Cardiac fibroblast (primary cell): ENCODE measurements around the gene NLRP1.

Experiments
- DNase-seq, 2 donors: peaks; one replicate each; pipeline versions ENCODE4 v3.0.0 to v3.0.0-alpha.2; 2010; ENCODE audit warnings: low read depth in 2 of 2
- H3K4me3 ChIP-seq, 2 donors: replicated peaks in 1 of 2; 1 replicate in 1 of 2; 2 replicates in 1 of 2; pipeline ENCODE4 v1.5.1; 2011; ENCODE audit warnings: low read depth in 2 of 2, low read length in 2 of 2, mild to moderate bottlenecking in 2 of 2, moderate library complexity in 1 of 2
- CTCF ChIP-seq: IDR thresholded peaks from one replicate; pipeline ENCODE4 v1.5.1; 2011; ENCODE audit warnings: low read depth, mild to moderate bottlenecking, low read length, inconsistent platforms

NLRP1 gene

GRCh38 chr17:5535436-5535835 lies 48.9 kb downstream of the NLRP1 start:
- no peak for DNase-seq
- no peak for TF ChIP-seq CTCF
- no peak overlapping the region for H3K4me3 ChIP-seq

- no peak overlapping the region for H3K4me3 ChIP-seq
- no peak for DNase-seq
- no peak for TF ChIP-seq CTCF
Observed at GRCh38 chr17:5533486-5534315, 50.6 kb downstream of the NLRP1 start.

- no peak for DNase-seq
- no peak for TF ChIP-seq CTCF
- H3K4me3 ChIP-seq: no peak overlapping the region
Observed at GRCh38 chr17:5532581-5532980, 51.7 kb downstream of the NLRP1 start.

- no peak for DNase-seq
- TF ChIP-seq CTCF: no peak
- no peak overlapping the region for H3K4me3 ChIP-seq
Observed at GRCh38 chr17:5531085-5531418, 53.3 kb downstream of the NLRP1 start.

- H3K4me3 ChIP-seq: no peak overlapping the region
- no peak for TF ChIP-seq CTCF
- DNase-seq: no peak
Observed at GRCh38 chr17:5530265-5531084, 53.8 kb downstream of the NLRP1 start.

GRCh38 chr17:5527601-5528250 lies 56.6 kb downstream of the NLRP1 start:
- no peak for DNase-seq
- TF ChIP-seq CTCF: no peak
- H3K4me3 ChIP-seq: no peak overlapping the region
